GM12873 (cell line): ENCODE results near the gene TEX2.

ENCODE experiments used
- TF ChIP-seq, protein P1 (sequence below): IDR thresholded peaks from 2 replicates; pipeline ENCODE4 v1.5.1; 2012; ENCODE audit warnings: low read depth, mild to moderate bottlenecking, moderate library complexity, low read length, control low read depth; ENCODE audit not compliant: insufficient read depth; ENCODE audit errors: missing control alignments

Gene TEX2

GRCh38 chr17:64231567-64232141, 31.4 kb downstream of the TEX2 start:
- TF ChIP-seq, protein P1, sequence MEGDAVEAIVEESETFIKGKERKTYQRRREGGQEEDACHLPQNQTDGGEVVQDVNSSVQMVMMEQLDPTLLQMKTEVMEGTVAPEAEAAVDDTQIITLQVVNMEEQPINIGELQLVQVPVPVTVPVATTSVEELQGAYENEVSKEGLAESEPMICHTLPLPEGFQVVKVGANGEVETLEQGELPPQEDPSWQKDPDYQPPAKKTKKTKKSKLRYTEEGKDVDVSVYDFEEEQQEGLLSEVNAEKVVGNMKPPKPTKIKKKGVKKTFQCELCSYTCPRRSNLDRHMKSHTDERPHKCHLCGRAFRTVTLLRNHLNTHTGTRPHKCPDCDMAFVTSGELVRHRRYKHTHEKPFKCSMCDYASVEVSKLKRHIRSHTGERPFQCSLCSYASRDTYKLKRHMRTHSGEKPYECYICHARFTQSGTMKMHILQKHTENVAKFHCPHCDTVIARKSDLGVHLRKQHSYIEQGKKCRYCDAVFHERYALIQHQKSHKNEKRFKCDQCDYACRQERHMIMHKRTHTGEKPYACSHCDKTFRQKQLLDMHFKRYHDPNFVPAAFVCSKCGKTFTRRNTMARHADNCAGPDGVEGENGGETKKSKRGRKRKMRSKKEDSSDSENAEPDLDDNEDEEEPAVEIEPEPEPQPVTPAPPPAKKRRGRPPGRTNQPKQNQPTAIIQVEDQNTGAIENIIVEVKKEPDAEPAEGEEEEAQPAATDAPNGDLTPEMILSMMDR: no peak

DNA sequence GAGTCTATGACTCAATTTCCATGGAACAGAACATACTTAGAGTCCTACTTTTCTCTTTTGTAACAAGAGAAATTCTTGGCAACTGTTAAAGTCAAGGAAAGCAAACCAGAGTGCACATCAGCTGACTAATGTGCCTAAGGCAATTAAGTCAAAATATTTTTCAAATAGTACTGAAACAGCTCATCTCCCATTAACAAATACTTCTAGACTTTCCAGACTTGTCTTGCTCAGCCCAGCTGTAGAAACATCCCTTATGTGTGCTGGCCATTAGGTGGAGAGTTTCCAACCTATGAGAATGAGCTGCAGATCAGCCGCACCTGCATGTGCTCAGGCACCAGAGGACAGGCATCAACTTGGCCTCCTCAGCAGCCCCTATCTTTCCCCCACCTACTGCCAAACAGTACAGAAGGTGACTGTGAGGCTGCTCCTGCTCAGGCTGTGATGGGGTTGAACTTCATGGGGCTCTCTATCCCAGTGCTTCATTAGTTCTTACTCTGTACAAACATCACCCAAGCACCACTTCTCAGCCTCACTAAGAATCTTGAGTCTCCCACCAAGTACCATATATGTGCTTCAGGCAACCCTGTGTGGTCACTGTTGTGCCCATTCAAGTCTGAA, 32.2 kb downstream of the TEX2 start:
- TF ChIP-seq, protein P1: no peak

DNA sequence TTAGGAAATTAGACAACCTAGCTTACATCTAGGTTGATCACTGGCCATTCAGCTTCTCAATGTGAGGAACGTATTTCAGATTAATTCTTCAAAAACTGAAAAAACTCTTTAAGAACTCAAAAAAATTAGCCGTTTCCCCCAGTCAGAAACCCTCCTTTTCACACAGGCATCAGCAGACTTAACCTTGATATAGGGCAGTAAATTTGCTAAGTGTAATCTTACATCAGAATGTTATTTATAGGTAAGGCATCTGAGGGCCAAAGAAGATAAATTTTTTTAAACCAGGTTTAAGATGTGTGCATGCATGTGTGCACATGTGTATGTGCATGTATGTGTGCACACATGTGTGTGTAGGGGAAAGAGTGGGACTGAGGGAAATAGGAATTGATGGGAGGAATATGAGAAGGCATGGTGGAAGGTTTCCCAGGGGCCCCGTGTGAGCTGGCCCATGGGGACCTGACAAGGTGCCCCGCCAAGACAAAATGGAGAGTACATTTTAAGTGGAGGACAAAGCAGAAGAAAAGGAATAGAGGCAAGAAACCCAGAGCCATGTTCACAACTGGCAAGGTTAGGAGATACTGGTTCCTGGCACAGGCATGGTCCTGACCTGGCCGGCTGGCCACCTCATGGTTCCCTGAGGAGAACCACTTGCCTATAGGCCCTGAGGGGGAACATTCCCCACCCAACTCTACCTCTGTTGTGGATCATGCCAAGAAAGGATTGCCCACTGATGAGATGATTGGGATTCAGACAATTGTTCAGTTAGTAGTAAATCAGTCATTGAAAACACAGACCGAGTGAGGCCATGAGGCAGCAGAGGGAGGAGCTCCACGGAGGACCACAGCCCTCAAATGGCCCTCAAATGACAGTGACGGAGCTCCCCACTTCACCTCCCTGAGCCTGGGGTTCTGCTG, 33.0 kb downstream of the TEX2 start:
- TF ChIP-seq, protein P1: no peak

GRCh38 chr17:64226132-64226531, 36.9 kb downstream of the TEX2 start:
- TF ChIP-seq, protein P1: no peak

DNA sequence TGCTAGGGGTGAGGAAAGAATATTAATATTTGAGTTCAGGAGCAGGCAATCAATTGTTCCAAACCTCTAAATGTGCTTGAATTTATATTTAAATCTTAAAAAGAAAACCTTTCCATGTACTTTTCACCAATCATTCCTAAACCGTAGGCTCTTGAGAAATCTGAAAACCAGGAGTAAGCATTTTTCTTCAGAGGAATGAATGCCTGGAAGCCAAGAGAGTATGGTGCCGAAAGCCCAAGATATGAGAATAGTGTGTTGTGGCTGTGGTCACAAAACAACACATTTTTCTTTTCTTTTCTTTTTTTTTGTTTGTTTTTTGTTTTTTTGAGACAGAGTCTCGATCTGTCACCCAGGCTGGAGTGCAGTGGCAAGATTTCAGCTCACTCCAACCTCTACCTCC, 37.6 kb downstream of the TEX2 start:
- TF ChIP-seq, protein P1: no peak

GRCh38 chr17:64223931-64224629, 39.0 kb downstream of the TEX2 start:
- TF ChIP-seq, protein P1: no peak

- TF ChIP-seq, protein P1: no peak
Measured at GRCh38 chr17:64223283-64223682, 39.8 kb downstream of the TEX2 start.
